GM18511 (cell line): ENCODE data around the gene PHLDA2.
"Not testable (repeated sequence)": the region's sequence is repeated elsewhere in the genome, so short reads cannot be mapped to it uniquely, and the experiment has no call there.

Experiments used
- ATAC-seq: cut with Tn5 transposase; IDR thresholded peaks from one replicate; pipeline ENCODE4 v1.9.1; 2021; ENCODE audit warnings: mild to moderate bottlenecking, moderate library complexity; ENCODE audit not compliant: unreplicated experiment

PHLDA2 gene

GRCh38 chr11:2916114-2916891, 12.9 kb downstream of the PHLDA2 start:
- no peak for ATAC-seq

- ATAC-seq, result no peak
Measured at GRCh38 chr11:2915473-2915872, 13.7 kb downstream of the PHLDA2 start.

GRCh38 chr11:2914455-2915195, 14.6 kb downstream of the PHLDA2 start:
- no peak for ATAC-seq

GRCh38 chr11:2913776-2914175, 15.4 kb downstream of the PHLDA2 start:
- no peak for ATAC-seq

GRCh38 chr11:2913019-2913431, 16.2 kb downstream of the PHLDA2 start:
- ATAC-seq, result no peak

GRCh38 chr11:2912498-2912897, 16.7 kb downstream of the PHLDA2 start:
- ATAC-seq, result no peak

- ATAC-seq, result no peak
Measured at GRCh38 chr11:2911785-2912391, 17.3 kb downstream of the PHLDA2 start.

- ATAC-seq, result no peak
Measured at GRCh38 chr11:2911088-2911784, 18.0 kb downstream of the PHLDA2 start.

- ATAC-seq, result no peak
Measured at GRCh38 chr11:2910401-2910955, 18.7 kb downstream of the PHLDA2 start.

- no peak for ATAC-seq
Measured at GRCh38 chr11:2909133-2909902, 19.9 kb downstream of the PHLDA2 start.

GRCh38 chr11:2908130-2908529, 21.1 kb downstream of the PHLDA2 start:
- ATAC-seq, result no peak

GRCh38 chr11:2905299-2905698, 23.9 kb downstream of the PHLDA2 start:
- not testable (repeated sequence) for ATAC-seq

- no peak for ATAC-seq
Measured at GRCh38 chr11:2904153-2905052, 24.8 kb downstream of the PHLDA2 start.

GRCh38 chr11:2903672-2904011, 25.6 kb downstream of the PHLDA2 start:
- ATAC-seq, result no peak

GRCh38 chr11:2902784-2903671, 26.2 kb downstream of the PHLDA2 start:
- peak; percentile 6 for ATAC-seq

GRCh38 chr11:2901854-2902783, 27.1 kb downstream of the PHLDA2 start:
- ATAC-seq, result peak; percentile 98

- ATAC-seq, result no peak
Measured at GRCh38 chr11:2901196-2901796, 27.9 kb downstream of the PHLDA2 start.
